GM12878 (cell line): ENCODE measurements around the gene PPM1A. TPM values are rescaled to one million over a fixed set of nuclear protein-coding genes. Genes with fewer than 3 reads are reported as not detected.

Source experiments
- ATAC-seq: fragments of 200-7000 bp; cut with Tn5 transposase; 3 replicates; pipeline ENCODE4 v1.9.1; 2020; ENCODE audit warnings: mild to moderate bottlenecking, moderate library complexity
- BruUV-seq: library from RNA; stranded (reverse); fragments of 400-500 nt; replicated peaks from 2 replicates; lab custom pipeline; 2021; lab: Mats Ljungman, UMichigan
- CTCF ChIA-PET: fragments of 300-600 bp; sonication (Branson Sonifier 250); formaldehyde crosslinking; extraction: SDS; loops from one replicate; lab custom pipeline; 2021; ENCODE audit warnings: inconsistent platforms; lab: Yijun Ruan, JAX
- POLR2A ChIA-PET: fragments of 350-600 bp; formaldehyde crosslinking; extraction: SDS; loops from one replicate; lab custom pipeline; 2021; ENCODE audit warnings: inconsistent platforms; lab: Charles Lee
- RAD21 ChIA-PET: fragments of 300-600 bp; sonication (Branson Sonifier 250); formaldehyde crosslinking; loops from one replicate; lab custom pipeline; 2023; ENCODE audit warnings: antibody characterized with exemption; ENCODE audit not compliant: unreplicated experiment; lab: Charles Lee
- SMC1A ChIA-PET: fragments of 300-600 bp; sonication (Branson Sonifier 250); formaldehyde crosslinking; loops from one replicate; lab custom pipeline; 2023; ENCODE audit not compliant: unreplicated experiment, uncharacterized antibody; lab: Charles Lee
- DNase-seq: peaks from one replicate; pipeline ENCODE4 v3.0.0-alpha.2; 2011; ENCODE audit warnings: low read depth, low spot score
- FAIRE-seq: peaks from 3 replicates; lab custom pipeline; 2011; peaks lifted over from hg19 to GRCh38; lab: Jason Lieb, UNC
- H2AFZ ChIP-seq: 2 replicates; pipeline ENCODE4 v1.6.0; 2011; ENCODE audit warnings: low read depth, low read length, control low read depth; ENCODE audit not compliant: control insufficient read depth
- H3K27ac ChIP-seq: 2 replicates; pipeline ENCODE4 v1.5.1; 2011; ENCODE audit warnings: control low read depth; ENCODE audit not compliant: control insufficient read depth, insufficient read depth
- H3K27me3 ChIP-seq, 2 experiments: replicated peaks in 1 of 2; 2 replicates each; pipeline versions ENCODE4 v1.6.0 to v1.6.1; 2011; ENCODE audit warnings: low read length in 1 of 2; ENCODE audit not compliant: control insufficient read depth in 2 of 2, insufficient read depth in 2 of 2
- H3K36me3 ChIP-seq, 2 experiments: 2 replicates each; pipeline ENCODE4 v1.5.1; 2011; ENCODE audit warnings: low read length in 1 of 2; ENCODE audit not compliant: control insufficient read depth in 2 of 2, insufficient read depth in 2 of 2
- H3K4me1 ChIP-seq: 2 replicates; pipeline ENCODE4 v1.6.1; 2011; ENCODE audit warnings: mild to moderate bottlenecking, low read length, moderate library complexity, mixed read lengths; ENCODE audit not compliant: control insufficient read depth, insufficient read depth
- H3K4me2 ChIP-seq: 2 replicates; pipeline ENCODE4 v1.6.0; 2011; ENCODE audit warnings: control low read depth; ENCODE audit not compliant: control insufficient read depth, insufficient read depth
- H3K4me3 ChIP-seq: fragments of 200-600 bp; sonication (generic); 2 replicates; pipeline ENCODE4 v1.5.1; 2016
- H3K79me2 ChIP-seq: 2 replicates; pipeline ENCODE4 v1.6.0; 2011; ENCODE audit warnings: low read length; ENCODE audit not compliant: control insufficient read depth, insufficient read depth
- H3K9ac ChIP-seq: 2 replicates; pipeline ENCODE4 v1.8.0; 2011; ENCODE audit warnings: low read length, control low read depth, mixed read lengths; ENCODE audit not compliant: control insufficient read depth, insufficient read depth
- H3K9me3 ChIP-seq: replicated peaks from 3 replicates; pipeline ENCODE4 v1.5.1; 2011; ENCODE audit warnings: mild to moderate bottlenecking, low read length; ENCODE audit not compliant: control insufficient read depth, insufficient read depth
- H4K20me1 ChIP-seq: 2 replicates; pipeline ENCODE4 v1.6.0; 2011; ENCODE audit not compliant: control insufficient read depth, insufficient read depth
- CBFB ChIP-seq: IDR thresholded peaks from 2 replicates; pipeline ENCODE4 v1.6.1; 2016; ENCODE audit warnings: antibody characterized with exemption, low read depth
- CBX3 ChIP-seq: fragments of 200-600 bp; sonication (generic); IDR thresholded peaks from 2 replicates; pipeline ENCODE4 v1.6.1; 2016; ENCODE audit warnings: low read depth, borderline replicate concordance
- ETV6 ChIP-seq, 2 experiments: fragments of 450-650 bp in 1 of 2; IDR thresholded peaks in 1 of 2; conservative IDR thresholded peaks in 1 of 2; 2 replicates each; pipeline ENCODE4 v1.6.1; 2014; ENCODE audit warnings: antibody characterized with exemption in 1 of 2, borderline replicate concordance in 1 of 2, low read depth in 1 of 2, mild to moderate bottlenecking in 1 of 2, moderate library complexity in 1 of 2
- IKZF1 ChIP-seq: fragments of 450-650 bp; conservative IDR thresholded peaks from 2 replicates; pipeline ENCODE4 v1.6.1; 2017; ENCODE audit warnings: antibody characterized with exemption, mild to moderate bottlenecking
- IKZF2 ChIP-seq, 2 experiments: fragments of 450-650 bp; IDR thresholded peaks; 2 replicates each; pipeline ENCODE4 v1.6.1; 2017; ENCODE audit warnings: mild to moderate bottlenecking in 2 of 2, moderate library complexity in 2 of 2
- KAT2A ChIP-seq: conservative IDR thresholded peaks from 2 replicates; pipeline ENCODE4 v1.6.1; 2011; ENCODE audit warnings: low read depth, low read length; ENCODE audit not compliant: control insufficient read depth
- SP1 ChIP-seq: IDR thresholded peaks from one replicate; pipeline ENCODE4 v1.6.1; 2011; ENCODE audit warnings: low read depth, low read length
- WGBS: methylation state at CpG from one replicate; pipeline ENCODE4 v1.1.6; 2016; ENCODE audit warnings: low lambda C conversion rate; ENCODE audit not compliant: insufficient replicate concordance, insufficient coverage; ENCODE audit errors: missing lambda C conversion rate; 5-methylcytosine and 5-hydroxymethylcytosine counted together
- in situ Hi-C: fragments of 300-500 bp; cut with MboI; formaldehyde crosslinking; loops from 9 replicates; pipeline ENCODE4 v1.14.3; 2018; ENCODE audit warnings: mixed read lengths
- intact Hi-C: fragments of 100-400 bp; cut with micrococcal nuclease; formaldehyde crosslinking; loops from one replicate; pipeline ENCODE4 v1.14.2; 2022; ENCODE audit not compliant: unreplicated experiment
- polyA plus RNA-seq, 11 experiments: library from polyadenylated mRNA; depleted of rRNA in 4 of 11; unstranded in 6 of 11; stranded (reverse) in 5 of 11; fragments of >200 nt; fragmentation: Nextera tagmentation in 4 of 11; fragmentation: Illumina TruSeq in 1 of 11; extraction: Ambion mirVana in 4 of 11; extraction: Trizol in 1 of 11; gene quantifications; 1 replicate in 1 of 11; 2 replicates in 10 of 11; pipeline versions ENCODE4 v1.2.1 to v1.2.3, GENCODE V29; 2011 to 2016; ENCODE audit warnings: inconsistent platforms in 2 of 11, missing spikeins in 2 of 11, low read depth in 1 of 11
- total RNA-seq, 4 experiments: library from RNA; depleted of rRNA in 3 of 4; stranded (reverse); fragments of >200 nt in 3 of 4; fragmentation: Illumina TruSeq in 1 of 4; extraction: Trizol in 1 of 4; gene quantifications; 2 replicates each; pipeline versions ENCODE4 v1.2.1 to v1.2.3, GENCODE V29; 2013 to 2021
- TF ChIP-seq, protein P1 (sequence below): fragments of 450-650 bp; IDR thresholded peaks from 2 replicates; pipeline ENCODE4 v1.6.1; 2017; ENCODE audit warnings: antibody characterized with exemption, mild to moderate bottlenecking, moderate library complexity

PPM1A gene
- total and polyA plus RNA-seq, 10 of the 15 experiments (the other 5 are each of a cell fraction or from before 2014, with no cell fraction given) = 16.8 to 124 (median 47.0) TPM

DNA sequence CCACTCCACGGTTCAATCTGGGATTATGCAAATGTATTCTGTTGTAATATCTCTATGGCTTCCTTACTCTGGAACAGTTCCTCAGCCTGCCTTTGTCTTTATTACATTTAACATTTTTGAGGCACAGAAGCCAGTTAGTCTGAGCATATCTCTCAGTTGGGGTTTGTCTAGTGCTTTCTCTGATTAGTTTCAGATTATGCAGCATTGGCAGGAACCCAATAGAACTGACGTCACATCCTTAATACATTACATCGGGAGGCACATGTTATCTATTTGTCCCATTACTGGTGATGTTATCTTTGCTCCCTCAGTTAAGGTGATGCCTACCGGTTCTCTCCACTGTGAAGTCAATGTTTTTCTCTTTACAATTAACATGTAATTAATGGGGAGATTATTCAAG, 62.4 kb downstream of the PPM1A start:
- Histone ChIP-seq H3K9ac (no peak overlapping the region), H3K4me2 (no peak overlapping the region), H4K20me1 (no peaks in the 10 kb centered on the region), H3K4me3 (no peak overlapping the region), H3K27ac (no peak overlapping the region), H3K4me1 (no peaks in the 10 kb centered on the region), H3K9me3 (no peaks in the 10 kb centered on the region; the same call in 2 of the 3 replicates), H2AFZ (no peak overlapping the region), H3K36me3 (no peaks in the 10 kb centered on the region), H3K27me3 (no peaks in the 10 kb centered on the region), H3K79me2 (no peaks in the 10 kb centered on the region)
- BruUV-seq = no TSS peak
- CTCF ChIA-PET = interaction anchor here (0.5 to 1.0 kb wide), 2 partner anchors 38 to 149 kb away, joined by 3 read pairs; no protein-coding TSS in a partner anchor
- TF ChIP-seq KAT2A = no peak
- no peak for TF ChIP-seq SP1
- TF ChIP-seq, protein P1, sequence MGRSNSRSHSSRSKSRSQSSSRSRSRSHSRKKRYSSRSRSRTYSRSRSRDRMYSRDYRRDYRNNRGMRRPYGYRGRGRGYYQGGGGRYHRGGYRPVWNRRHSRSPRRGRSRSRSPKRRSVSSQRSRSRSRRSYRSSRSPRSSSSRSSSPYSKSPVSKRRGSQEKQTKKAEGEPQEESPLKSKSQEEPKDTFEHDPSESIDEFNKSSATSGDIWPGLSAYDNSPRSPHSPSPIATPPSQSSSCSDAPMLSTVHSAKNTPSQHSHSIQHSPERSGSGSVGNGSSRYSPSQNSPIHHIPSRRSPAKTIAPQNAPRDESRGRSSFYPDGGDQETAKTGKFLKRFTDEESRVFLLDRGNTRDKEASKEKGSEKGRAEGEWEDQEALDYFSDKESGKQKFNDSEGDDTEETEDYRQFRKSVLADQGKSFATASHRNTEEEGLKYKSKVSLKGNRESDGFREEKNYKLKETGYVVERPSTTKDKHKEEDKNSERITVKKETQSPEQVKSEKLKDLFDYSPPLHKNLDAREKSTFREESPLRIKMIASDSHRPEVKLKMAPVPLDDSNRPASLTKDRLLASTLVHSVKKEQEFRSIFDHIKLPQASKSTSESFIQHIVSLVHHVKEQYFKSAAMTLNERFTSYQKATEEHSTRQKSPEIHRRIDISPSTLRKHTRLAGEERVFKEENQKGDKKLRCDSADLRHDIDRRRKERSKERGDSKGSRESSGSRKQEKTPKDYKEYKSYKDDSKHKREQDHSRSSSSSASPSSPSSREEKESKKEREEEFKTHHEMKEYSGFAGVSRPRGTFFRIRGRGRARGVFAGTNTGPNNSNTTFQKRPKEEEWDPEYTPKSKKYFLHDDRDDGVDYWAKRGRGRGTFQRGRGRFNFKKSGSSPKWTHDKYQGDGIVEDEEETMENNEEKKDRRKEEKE = no peak
- TF ChIP-seq CBFB = no peak
- no peak for TF ChIP-seq CBX3
- no peak for TF ChIP-seq IKZF2 (IDR thresholded peaks at IDR 0.05)
- TF ChIP-seq IKZF1 = no peak
- no peak for TF ChIP-seq ETV6 (conservative IDR thresholded peaks at IDR 0.05 in 1 of 2, IDR thresholded peaks at IDR 0.05 in 1 of 2; ENCODE audit: borderline replicate concordance in 1 of 2, low read depth in 1 of 2)
- ATAC-seq (no peak), FAIRE-seq (no peak), DNase-seq (no peak)
- WGBS = 69% methylated on average over 4 of the region's 4 CpGs
- in situ Hi-C loops (no loop called here), intact Hi-C loops (no loop called here)
- SMC1A ChIA-PET = interaction anchor here (1.0 kb wide), 1 partner anchor 107 kb away, joined by 4 read pairs; no protein-coding TSS in a partner anchor
- RAD21 ChIA-PET = no interaction called here
- POLR2A ChIA-PET = no interaction called here
